ENCODE results near the gene NDEL1.

NDEL1 gene

DNA sequence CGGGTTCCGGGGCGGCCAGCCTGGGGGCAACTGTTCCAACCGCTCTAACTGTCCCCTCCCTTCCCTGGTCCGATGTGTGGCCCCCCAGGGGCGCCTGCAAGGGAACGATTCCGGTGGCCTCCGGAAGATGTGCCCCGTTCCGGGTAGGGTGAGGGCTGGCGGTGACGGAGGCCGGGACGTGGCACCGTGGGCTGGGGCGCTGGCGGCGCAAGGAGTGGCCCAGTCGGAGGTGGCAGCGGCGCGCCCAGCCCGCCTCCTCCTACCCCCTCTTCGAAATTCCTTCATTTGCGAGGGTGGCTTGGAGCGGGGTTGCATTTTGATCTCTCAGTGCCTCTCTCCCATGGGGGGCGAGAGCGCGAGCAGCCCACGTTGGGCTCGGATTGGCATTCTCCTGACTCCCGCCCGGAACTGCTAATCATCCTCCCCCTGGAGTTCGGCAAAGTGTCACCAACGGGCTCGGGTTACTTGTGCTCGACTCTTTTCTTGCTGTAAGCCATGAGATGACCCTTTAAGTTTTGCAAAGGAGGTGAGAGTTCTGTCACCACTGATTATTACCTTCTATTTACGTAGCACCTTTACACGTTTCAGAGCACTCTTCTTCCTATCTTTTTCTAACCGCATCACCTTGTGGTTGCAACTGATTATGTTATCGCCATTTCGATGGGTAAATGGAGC is 622 bp downstream of the NDEL1 start (continued):
- TF ChIP-seq, protein P1, sequence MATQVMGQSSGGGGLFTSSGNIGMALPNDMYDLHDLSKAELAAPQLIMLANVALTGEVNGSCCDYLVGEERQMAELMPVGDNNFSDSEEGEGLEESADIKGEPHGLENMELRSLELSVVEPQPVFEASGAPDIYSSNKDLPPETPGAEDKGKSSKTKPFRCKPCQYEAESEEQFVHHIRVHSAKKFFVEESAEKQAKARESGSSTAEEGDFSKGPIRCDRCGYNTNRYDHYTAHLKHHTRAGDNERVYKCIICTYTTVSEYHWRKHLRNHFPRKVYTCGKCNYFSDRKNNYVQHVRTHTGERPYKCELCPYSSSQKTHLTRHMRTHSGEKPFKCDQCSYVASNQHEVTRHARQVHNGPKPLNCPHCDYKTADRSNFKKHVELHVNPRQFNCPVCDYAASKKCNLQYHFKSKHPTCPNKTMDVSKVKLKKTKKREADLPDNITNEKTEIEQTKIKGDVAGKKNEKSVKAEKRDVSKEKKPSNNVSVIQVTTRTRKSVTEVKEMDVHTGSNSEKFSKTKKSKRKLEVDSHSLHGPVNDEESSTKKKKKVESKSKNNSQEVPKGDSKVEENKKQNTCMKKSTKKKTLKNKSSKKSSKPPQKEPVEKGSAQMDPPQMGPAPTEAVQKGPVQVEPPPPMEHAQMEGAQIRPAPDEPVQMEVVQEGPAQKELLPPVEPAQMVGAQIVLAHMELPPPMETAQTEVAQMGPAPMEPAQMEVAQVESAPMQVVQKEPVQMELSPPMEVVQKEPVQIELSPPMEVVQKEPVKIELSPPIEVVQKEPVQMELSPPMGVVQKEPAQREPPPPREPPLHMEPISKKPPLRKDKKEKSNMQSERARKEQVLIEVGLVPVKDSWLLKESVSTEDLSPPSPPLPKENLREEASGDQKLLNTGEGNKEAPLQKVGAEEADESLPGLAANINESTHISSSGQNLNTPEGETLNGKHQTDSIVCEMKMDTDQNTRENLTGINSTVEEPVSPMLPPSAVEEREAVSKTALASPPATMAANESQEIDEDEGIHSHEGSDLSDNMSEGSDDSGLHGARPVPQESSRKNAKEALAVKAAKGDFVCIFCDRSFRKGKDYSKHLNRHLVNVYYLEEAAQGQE (tag by site-specific recombination; IDR thresholded peaks at IDR 0.05), result no peak
- TF ChIP-seq, protein P2, sequence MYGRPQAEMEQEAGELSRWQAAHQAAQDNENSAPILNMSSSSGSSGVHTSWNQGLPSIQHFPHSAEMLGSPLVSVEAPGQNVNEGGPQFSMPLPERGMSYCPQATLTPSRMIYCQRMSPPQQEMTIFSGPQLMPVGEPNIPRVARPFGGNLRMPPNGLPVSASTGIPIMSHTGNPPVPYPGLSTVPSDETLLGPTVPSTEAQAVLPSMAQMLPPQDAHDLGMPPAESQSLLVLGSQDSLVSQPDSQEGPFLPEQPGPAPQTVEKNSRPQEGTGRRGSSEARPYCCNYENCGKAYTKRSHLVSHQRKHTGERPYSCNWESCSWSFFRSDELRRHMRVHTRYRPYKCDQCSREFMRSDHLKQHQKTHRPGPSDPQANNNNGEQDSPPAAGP (tag by site-specific recombination; IDR thresholded peaks at IDR 0.05), result peak; percentile 39; the same call in 1 of the 2 replicates
- TF ChIP-seq TCF7L2 (IDR thresholded peaks at IDR 0.05; ENCODE audit: borderline replicate concordance, low read depth, low read length) (no peak), ZNF174 (tag by site-specific recombination; IDR thresholded peaks at IDR 0.05) (no peak), ZIC2 (tag by site-specific recombination; IDR thresholded peaks at IDR 0.05) (no peak), ZNF530 (tag by site-specific recombination; IDR thresholded peaks at IDR 0.05; ENCODE audit: low read depth) (no peak), ZSCAN30 (tag by site-specific recombination; IDR thresholded peaks at IDR 0.05) (no peak), ZNF350 (tag by site-specific recombination; IDR thresholded peaks at IDR 0.05) (no peak), ZBTB17 (tag by site-specific recombination; IDR thresholded peaks at IDR 0.05) (peak; percentile 81), OVOL3 (tag by site-specific recombination; IDR thresholded peaks at IDR 0.05) (peak; percentile 23; the same call in 1 of the 2 replicates), ZNF830 (tag by site-specific recombination; IDR thresholded peaks at IDR 0.05; ENCODE audit: low read depth) (no peak), ZNF623 (tag by site-specific recombination; IDR thresholded peaks at IDR 0.05) (0 out of 2 replicates have a peak, but pooled peaks have one; percentile 6), PRDM1 (tag by site-specific recombination; IDR thresholded peaks at IDR 0.05) (no peak), SP2 (tag by site-specific recombination; IDR thresholded peaks at IDR 0.05) (peak; percentile 25), ZNF600 (tag by site-specific recombination; IDR thresholded peaks at IDR 0.05) (peak; percentile 66; the same call in 1 of the 2 replicates), ZNF335 (tag by site-specific recombination; conservative IDR thresholded peaks at IDR 0.05) (peak; percentile 86), ZNF221 (tag by site-specific recombination; IDR thresholded peaks at IDR 0.05; ENCODE audit: borderline replicate concordance) (no peak), GLIS1 (tag by site-specific recombination; IDR thresholded peaks at IDR 0.05) (peak; percentile 63), BCL11A (tag by site-specific recombination; IDR thresholded peaks at IDR 0.05; ENCODE audit: low read depth) (0 out of 2 replicates have a peak, but pooled peaks have one; percentile 9), ZFP37 (tag by site-specific recombination; IDR thresholded peaks at IDR 0.05) (0 out of 2 replicates have a peak, but pooled peaks have one; percentile 24), ZNF677 (tag by site-specific recombination; IDR thresholded peaks at IDR 0.05) (no peak)
- TF ChIP-seq, protein P3, sequence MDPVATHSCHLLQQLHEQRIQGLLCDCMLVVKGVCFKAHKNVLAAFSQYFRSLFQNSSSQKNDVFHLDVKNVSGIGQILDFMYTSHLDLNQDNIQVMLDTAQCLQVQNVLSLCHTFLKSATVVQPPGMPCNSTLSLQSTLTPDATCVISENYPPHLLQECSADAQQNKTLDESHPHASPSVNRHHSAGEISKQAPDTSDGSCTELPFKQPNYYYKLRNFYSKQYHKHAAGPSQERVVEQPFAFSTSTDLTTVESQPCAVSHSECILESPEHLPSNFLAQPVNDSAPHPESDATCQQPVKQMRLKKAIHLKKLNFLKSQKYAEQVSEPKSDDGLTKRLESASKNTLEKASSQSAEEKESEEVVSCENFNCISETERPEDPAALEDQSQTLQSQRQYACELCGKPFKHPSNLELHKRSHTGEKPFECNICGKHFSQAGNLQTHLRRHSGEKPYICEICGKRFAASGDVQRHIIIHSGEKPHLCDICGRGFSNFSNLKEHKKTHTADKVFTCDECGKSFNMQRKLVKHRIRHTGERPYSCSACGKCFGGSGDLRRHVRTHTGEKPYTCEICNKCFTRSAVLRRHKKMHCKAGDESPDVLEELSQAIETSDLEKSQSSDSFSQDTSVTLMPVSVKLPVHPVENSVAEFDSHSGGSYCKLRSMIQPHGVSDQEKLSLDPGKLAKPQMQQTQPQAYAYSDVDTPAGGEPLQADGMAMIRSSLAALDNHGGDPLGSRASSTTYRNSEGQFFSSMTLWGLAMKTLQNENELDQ (tag by site-specific recombination; IDR thresholded peaks at IDR 0.05; ENCODE audit: low read depth), result no peak
- TF ChIP-seq, protein P4, sequence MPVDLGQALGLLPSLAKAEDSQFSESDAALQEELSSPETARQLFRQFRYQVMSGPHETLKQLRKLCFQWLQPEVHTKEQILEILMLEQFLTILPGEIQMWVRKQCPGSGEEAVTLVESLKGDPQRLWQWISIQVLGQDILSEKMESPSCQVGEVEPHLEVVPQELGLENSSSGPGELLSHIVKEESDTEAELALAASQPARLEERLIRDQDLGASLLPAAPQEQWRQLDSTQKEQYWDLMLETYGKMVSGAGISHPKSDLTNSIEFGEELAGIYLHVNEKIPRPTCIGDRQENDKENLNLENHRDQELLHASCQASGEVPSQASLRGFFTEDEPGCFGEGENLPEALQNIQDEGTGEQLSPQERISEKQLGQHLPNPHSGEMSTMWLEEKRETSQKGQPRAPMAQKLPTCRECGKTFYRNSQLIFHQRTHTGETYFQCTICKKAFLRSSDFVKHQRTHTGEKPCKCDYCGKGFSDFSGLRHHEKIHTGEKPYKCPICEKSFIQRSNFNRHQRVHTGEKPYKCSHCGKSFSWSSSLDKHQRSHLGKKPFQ (tag by site-specific recombination; IDR thresholded peaks at IDR 0.05), result no peak
- TF ChIP-seq, protein P5, sequence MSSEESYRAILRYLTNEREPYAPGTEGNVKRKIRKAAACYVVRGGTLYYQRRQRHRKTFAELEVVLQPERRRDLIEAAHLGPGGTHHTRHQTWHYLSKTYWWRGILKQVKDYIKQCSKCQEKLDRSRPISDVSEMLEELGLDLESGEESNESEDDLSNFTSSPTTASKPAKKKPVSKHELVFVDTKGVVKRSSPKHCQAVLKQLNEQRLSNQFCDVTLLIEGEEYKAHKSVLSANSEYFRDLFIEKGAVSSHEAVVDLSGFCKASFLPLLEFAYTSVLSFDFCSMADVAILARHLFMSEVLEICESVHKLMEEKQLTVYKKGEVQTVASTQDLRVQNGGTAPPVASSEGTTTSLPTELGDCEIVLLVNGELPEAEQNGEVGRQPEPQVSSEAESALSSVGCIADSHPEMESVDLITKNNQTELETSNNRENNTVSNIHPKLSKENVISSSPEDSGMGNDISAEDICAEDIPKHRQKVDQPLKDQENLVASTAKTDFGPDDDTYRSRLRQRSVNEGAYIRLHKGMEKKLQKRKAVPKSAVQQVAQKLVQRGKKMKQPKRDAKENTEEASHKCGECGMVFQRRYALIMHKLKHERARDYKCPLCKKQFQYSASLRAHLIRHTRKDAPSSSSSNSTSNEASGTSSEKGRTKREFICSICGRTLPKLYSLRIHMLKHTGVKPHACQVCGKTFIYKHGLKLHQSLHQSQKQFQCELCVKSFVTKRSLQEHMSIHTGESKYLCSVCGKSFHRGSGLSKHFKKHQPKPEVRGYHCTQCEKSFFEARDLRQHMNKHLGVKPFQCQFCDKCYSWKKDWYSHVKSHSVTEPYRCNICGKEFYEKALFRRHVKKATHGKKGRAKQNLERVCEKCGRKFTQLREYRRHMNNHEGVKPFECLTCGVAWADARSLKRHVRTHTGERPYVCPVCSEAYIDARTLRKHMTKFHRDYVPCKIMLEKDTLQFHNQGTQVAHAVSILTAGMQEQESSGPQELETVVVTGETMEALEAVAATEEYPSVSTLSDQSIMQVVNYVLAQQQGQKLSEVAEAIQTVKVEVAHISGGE (tag by site-specific recombination; conservative IDR thresholded peaks at IDR 0.05; ENCODE audit: low read depth), result peak; percentile 78
- TF ChIP-seq, protein P6, sequence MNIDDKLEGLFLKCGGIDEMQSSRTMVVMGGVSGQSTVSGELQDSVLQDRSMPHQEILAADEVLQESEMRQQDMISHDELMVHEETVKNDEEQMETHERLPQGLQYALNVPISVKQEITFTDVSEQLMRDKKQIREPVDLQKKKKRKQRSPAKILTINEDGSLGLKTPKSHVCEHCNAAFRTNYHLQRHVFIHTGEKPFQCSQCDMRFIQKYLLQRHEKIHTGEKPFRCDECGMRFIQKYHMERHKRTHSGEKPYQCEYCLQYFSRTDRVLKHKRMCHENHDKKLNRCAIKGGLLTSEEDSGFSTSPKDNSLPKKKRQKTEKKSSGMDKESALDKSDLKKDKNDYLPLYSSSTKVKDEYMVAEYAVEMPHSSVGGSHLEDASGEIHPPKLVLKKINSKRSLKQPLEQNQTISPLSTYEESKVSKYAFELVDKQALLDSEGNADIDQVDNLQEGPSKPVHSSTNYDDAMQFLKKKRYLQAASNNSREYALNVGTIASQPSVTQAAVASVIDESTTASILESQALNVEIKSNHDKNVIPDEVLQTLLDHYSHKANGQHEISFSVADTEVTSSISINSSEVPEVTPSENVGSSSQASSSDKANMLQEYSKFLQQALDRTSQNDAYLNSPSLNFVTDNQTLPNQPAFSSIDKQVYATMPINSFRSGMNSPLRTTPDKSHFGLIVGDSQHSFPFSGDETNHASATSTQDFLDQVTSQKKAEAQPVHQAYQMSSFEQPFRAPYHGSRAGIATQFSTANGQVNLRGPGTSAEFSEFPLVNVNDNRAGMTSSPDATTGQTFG (tag by site-specific recombination; IDR thresholded peaks at IDR 0.05; ENCODE audit: borderline replicate concordance), result no peak

All from HEK293 (cell line).